Gastroesophageal sphincter (tissue), 4 donors: Measurements from ENCODE around the gene ASB15. TPM values are rescaled to one million over a fixed set of nuclear protein-coding genes. Genes with fewer than 3 reads are reported as not detected.

Experiments used
- ATAC-seq: fragments of 150-250 bp; one replicate; pipeline ENCODE4 v1.9.1; 2016; ENCODE audit warnings: mild to moderate bottlenecking, moderate library complexity
- H3K27ac ChIP-seq, 4 donors: fragments of 200-600 bp; sonication (generic) in 3 of 4; 1 replicate in 3 of 4; 2 replicates in 1 of 4; pipeline ENCODE4 v1.5.1; 2016 to 2019
- H3K27me3 ChIP-seq: fragments of 200-600 bp; sonication (generic); one replicate; pipeline ENCODE4 v1.5.1; 2019
- H3K36me3 ChIP-seq, 2 donors: fragments of 200-600 bp; sonication (generic); one replicate each; pipeline ENCODE4 v1.5.1; 2019; ENCODE audit warnings: control low read depth in 1 of 2
- H3K4me1 ChIP-seq, 3 donors: fragments of 200-600 bp; sonication (generic); 1 replicate in 2 of 3; 2 replicates in 1 of 3; pipeline ENCODE4 v1.5.1; 2016 to 2019; ENCODE audit warnings: control low read depth in 2 of 3
- H3K4me3 ChIP-seq, 2 donors: fragments of 200-600 bp; sonication (generic); one replicate each; pipeline ENCODE4 v1.5.1; 2019; ENCODE audit warnings: mild to moderate bottlenecking in 1 of 2, moderate library complexity in 1 of 2
- H3K9me3 ChIP-seq, 3 donors: fragments of 200-600 bp; sonication (generic); one replicate each; pipeline ENCODE4 v1.5.1; 2017 to 2019; ENCODE audit warnings: control low read depth in 2 of 3
- EP300 ChIP-seq: sonication (generic); formaldehyde crosslinking; IDR thresholded peaks from one replicate; pipeline ENCODE4 v1.6.1; 2017; ENCODE audit warnings: antibody characterized with exemption, mild to moderate bottlenecking
- POLR2A ChIP-seq, 2 donors: fragments of 450-650 bp; IDR thresholded peaks; one replicate each; pipeline ENCODE4 v1.6.1; 2017; ENCODE audit warnings: antibody characterized with exemption in 2 of 2, mild to moderate bottlenecking in 2 of 2, moderate library complexity in 1 of 2
- POLR2AphosphoS5 ChIP-seq: sonication (generic); formaldehyde crosslinking; IDR thresholded peaks from one replicate; pipeline ENCODE4 v1.6.1; 2017; ENCODE audit warnings: antibody characterized with exemption
- WGBS, 2 donors: methylation state at CpG; one replicate each; pipeline ENCODE4 v1.1.5; 2018; ENCODE audit warnings: low coverage in 1 of 2; 5-methylcytosine and 5-hydroxymethylcytosine counted together
- total RNA-seq, 4 donors: library from RNA; depleted of rRNA; stranded (reverse); fragments of >200 nt; gene quantifications; one replicate each; pipeline ENCODE4 v1.1.0, GENCODE V29; 2016
- TF ChIP-seq, protein P1 (sequence below), 4 experiments: fragments of 200-600 bp in 2 of 4; fragments of 450-650 bp in 2 of 4; sonication (generic) in 1 of 4; IDR thresholded peaks; one replicate each; pipeline ENCODE4 v1.5.1; 2017 to 2019; ENCODE audit warnings: antibody characterized with exemption in 4 of 4, mild to moderate bottlenecking in 2 of 4, moderate library complexity in 2 of 4

The ASB15 gene
- total RNA-seq, 4 donors from 2014 or later, result not detected

DNA sequence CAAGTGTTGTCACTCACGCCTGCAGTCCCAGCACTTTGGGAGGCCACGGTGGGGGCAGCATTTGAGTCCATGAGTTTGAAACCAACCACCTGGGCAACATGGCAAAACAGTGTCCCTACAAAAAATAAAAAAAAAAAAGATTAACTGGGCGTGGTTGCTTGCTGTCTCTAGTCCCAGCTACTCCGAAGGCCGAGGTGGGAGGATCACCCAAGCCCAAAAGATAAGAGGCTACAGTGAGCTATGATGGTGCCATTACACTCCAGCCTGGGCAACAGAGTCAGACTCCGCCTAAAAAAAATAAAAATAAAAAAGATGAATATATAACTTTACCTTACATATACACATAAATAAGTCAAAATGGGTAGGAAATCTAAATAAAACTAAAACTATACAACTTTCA, 51.5 kb downstream of the ASB15 start:
- Histone ChIP-seq H3K36me3 (no peaks in the 10 kb centered on the region), H3K4me1 (no peaks in the 10 kb centered on the region), H3K9me3 (no peaks in the 10 kb centered on the region), H3K4me3 (no peak overlapping the region), H3K27me3 (no peaks in the 10 kb centered on the region), H3K27ac (no peak overlapping the region)
- no peak for ATAC-seq
- no peak for TF ChIP-seq POLR2A (IDR thresholded peaks at IDR 0.05)
- TF ChIP-seq, protein P1, sequence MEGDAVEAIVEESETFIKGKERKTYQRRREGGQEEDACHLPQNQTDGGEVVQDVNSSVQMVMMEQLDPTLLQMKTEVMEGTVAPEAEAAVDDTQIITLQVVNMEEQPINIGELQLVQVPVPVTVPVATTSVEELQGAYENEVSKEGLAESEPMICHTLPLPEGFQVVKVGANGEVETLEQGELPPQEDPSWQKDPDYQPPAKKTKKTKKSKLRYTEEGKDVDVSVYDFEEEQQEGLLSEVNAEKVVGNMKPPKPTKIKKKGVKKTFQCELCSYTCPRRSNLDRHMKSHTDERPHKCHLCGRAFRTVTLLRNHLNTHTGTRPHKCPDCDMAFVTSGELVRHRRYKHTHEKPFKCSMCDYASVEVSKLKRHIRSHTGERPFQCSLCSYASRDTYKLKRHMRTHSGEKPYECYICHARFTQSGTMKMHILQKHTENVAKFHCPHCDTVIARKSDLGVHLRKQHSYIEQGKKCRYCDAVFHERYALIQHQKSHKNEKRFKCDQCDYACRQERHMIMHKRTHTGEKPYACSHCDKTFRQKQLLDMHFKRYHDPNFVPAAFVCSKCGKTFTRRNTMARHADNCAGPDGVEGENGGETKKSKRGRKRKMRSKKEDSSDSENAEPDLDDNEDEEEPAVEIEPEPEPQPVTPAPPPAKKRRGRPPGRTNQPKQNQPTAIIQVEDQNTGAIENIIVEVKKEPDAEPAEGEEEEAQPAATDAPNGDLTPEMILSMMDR (IDR thresholded peaks at IDR 0.05), result no peak
- no peak for TF ChIP-seq EP300
- TF ChIP-seq POLR2AphosphoS5, result no peak
- 79 to 87% methylated on average over 6 of the region's 6 CpGs for WGBS, 2 donors

- ATAC-seq, result no peak
- H3K27me3 ChIP-seq, result no peaks in the 10 kb centered on the region
- H3K4me3 ChIP-seq, result no peak within 1 kb of the TSS
- no peak within 1 kb of the TSS for H3K27ac ChIP-seq
- H3K4me1 ChIP-seq, result no peaks in the 10 kb centered on the region
- no peaks in the 10 kb centered on the region for H3K36me3 ChIP-seq
- TF ChIP-seq POLR2AphosphoS5 (no peak), EP300 (no peak), POLR2A (IDR thresholded peaks at IDR 0.05) (no peak)
- TF ChIP-seq, protein P1 (IDR thresholded peaks at IDR 0.05), result no peak
- H3K9me3 ChIP-seq, result no peaks in the 10 kb centered on the region
- WGBS, 2 donors, result 55 to 64% methylated on average over 3 to 4 of the region's 6 CpGs
Observed at GRCh38 chr7:123655614-123656013, 54.0 kb downstream of the ASB15 start, which contains the start of gene LMOD2. LMOD2 (plus strand) TSS chr7:123655866; CDS start chr7:123655964, 98 bp downstream.

DNA sequence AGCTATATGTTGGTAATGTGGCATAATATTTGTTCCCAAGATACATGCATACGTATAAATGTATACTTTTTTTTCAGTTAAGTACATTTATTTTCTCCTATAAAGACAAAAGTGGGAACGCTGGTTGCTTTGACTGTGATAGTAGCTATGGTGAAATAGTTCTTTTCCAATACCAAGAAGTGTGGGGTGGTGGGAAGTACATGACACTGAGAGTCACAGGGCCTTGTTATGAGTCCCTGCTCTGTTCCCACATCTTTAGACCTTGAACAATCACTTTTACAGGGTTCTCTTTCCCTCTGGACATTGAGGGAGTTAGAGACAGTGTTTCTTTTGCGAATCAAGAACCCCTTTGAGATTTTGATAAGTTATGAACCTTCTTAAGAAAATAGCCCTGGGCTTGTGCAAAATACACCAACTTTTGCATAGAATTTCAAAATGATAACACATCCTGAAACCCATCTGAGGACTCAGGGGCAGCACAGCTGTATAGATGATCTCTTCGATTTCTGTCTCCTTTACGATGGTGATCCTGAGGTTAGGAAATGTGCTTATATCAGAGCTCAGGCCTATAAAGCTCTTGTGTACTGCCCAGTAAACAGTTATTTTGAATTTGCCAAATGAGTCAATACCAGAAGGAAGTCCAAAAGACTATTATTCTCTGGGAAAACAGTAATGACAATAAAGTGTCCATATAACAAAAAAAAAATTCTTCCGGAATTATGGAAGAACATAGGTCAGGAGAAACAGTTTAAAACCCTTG, 55.1 kb downstream of the ASB15 start:
- no peaks in the 10 kb centered on the region for H3K27me3 ChIP-seq
- H3K9me3 ChIP-seq, result no peaks in the 10 kb centered on the region
- H3K4me1 ChIP-seq, result no peaks in the 10 kb centered on the region
- 86 to 88% methylated on average over 6 of the region's 6 CpGs for WGBS, 2 donors
- ATAC-seq, result no peak
- no peaks in the 10 kb centered on the region for H3K36me3 ChIP-seq
- H3K27ac ChIP-seq, result no peak overlapping the region
- no peak overlapping the region for H3K4me3 ChIP-seq
- TF ChIP-seq EP300 (no peak), POLR2AphosphoS5 (no peak), POLR2A (IDR thresholded peaks at IDR 0.05) (no peak)
- TF ChIP-seq, protein P1 (IDR thresholded peaks at IDR 0.05), result no peak

DNA sequence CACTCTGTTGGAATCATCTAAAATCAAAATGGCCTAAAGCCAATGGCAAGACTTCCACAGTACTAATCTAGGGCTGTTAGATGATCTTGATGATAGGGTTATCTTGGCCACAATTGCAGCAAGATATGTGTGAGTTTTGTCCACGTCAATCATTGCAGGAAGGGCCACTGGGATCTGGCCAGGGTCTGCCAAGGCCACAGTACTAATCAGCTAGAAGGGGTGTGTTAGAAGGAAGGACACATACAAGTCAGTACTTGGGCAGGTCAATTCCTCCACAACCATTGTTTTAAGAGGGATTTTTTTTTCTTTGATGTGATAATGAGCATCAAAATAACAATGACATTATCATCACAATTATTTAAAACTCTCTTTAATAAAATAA, 55.7 kb downstream of the ASB15 start:
- no peaks in the 10 kb centered on the region for H3K27me3 ChIP-seq
- 63 to 71% methylated on average over 1 of the region's 1 CpG for WGBS, 2 donors
- no peaks in the 10 kb centered on the region for H3K36me3 ChIP-seq
- no peaks in the 10 kb centered on the region for H3K4me1 ChIP-seq
- ATAC-seq, result no peak
- no peak overlapping the region for H3K4me3 ChIP-seq
- no peaks in the 10 kb centered on the region for H3K9me3 ChIP-seq
- no peak overlapping the region for H3K27ac ChIP-seq
- TF ChIP-seq POLR2A (IDR thresholded peaks at IDR 0.05), result no peak
- no peak for TF ChIP-seq EP300
- TF ChIP-seq, protein P1 (IDR thresholded peaks at IDR 0.05), result no peak
- TF ChIP-seq POLR2AphosphoS5, result no peak

DNA sequence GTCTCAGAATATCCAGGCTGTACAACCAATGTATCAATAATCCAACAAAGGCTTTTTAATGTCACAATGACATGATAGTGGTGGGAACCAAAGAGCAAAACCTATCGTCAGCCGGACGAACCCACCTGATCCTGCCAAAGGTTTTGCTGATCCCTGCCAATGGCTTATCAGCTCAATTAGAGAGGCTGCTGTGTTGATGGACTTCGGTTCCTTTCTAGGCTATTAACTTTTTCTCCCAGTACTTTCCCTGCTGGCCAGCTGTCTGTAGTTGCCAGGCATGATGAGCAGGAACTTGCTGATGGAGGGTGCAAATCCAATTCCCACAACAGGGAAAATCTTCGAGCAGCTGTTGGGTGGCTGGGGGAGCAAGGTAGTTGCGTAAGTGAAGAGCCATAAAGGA, 56.4 kb downstream of the ASB15 start:
- no peak overlapping the region for H3K27ac ChIP-seq
- H3K36me3 ChIP-seq, result no peaks in the 10 kb centered on the region
- ATAC-seq, result no peak
- no peaks in the 10 kb centered on the region for H3K27me3 ChIP-seq
- no peaks in the 10 kb centered on the region for H3K9me3 ChIP-seq
- no peak overlapping the region for H3K4me3 ChIP-seq
- WGBS, 2 donors, result 81 to 98% methylated on average over 4 to 6 of the region's 6 CpGs
- H3K4me1 ChIP-seq, result no peaks in the 10 kb centered on the region
- TF ChIP-seq POLR2A (IDR thresholded peaks at IDR 0.05) (no peak), POLR2AphosphoS5 (no peak), EP300 (no peak)
- TF ChIP-seq, protein P1 (IDR thresholded peaks at IDR 0.05), result no peak
